ENCODE measurements around the gene SLC25A5.
A peak's percentile ranks its signal among the peaks of the same experiment; 100 is the strongest.
"Not testable (repeated sequence)": the region's sequence is repeated elsewhere in the genome, so short reads cannot be mapped to it uniquely, and the experiment has no call there.

SLC25A5 gene

DNA sequence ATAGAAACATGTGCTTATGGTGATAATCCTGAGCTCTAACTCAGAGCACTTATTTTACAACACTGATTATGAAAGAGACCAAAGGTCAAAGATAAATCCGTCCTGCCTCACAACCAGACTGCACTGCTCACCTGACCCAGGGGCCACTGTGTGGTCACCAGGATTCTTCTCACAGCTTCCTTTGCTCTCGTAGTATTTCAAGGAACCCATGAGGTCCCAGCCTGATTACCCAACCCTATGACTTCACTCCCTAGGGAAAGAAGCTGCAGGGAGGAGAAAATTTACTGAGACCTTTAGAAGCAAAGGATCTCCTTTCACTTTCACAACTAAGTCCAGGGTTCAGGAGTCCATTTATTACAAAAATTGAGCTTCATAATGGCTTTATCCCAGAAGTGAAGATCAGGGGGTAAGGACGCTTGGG lies 9.6 kb downstream of the SLC25A5 start:
- DNase-seq (ENCODE audit: low spot score), result peak; percentile 39

DNA sequence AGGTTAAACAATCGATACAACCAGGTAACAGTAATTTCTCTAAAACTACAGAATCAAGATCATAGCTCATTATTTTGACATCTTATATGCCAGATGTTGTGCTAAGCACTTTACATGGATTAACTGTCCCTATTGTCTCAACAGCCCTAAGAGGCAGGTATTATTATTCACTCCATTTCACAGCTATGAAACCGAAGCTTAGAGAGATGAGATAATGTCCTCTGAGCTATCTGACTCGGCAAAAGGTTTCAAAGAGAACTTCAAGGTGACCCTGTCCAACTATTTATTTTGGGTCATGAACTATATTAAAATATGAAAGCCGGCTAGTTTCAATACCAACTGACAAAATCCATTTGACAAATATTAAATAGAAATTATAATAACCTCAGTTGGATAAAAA lies 10.3 kb downstream of the SLC25A5 start:
- DNase-seq (ENCODE audit: low spot score), result no peak

DNA sequence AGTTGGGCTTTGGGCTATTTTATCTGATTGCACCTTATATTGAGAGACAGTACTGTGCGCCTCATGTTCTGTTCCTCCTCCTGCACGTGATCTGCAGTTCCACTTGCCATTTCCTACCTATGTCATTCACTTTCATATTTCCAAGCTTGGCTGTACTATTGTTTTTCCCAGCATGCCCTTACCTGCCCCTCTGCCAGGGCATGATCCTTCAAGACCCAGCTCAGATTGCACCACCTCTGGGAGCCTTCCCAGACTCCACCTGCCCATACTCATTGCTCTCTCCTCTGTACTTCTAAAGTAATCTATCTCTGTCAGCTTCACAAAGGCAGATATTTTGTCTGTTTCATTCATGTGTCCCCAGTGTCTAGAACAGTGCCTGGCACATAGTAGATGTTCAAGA lies 11.6 kb downstream of the SLC25A5 start:
- no peak for DNase-seq (ENCODE audit: low spot score)

DNA sequence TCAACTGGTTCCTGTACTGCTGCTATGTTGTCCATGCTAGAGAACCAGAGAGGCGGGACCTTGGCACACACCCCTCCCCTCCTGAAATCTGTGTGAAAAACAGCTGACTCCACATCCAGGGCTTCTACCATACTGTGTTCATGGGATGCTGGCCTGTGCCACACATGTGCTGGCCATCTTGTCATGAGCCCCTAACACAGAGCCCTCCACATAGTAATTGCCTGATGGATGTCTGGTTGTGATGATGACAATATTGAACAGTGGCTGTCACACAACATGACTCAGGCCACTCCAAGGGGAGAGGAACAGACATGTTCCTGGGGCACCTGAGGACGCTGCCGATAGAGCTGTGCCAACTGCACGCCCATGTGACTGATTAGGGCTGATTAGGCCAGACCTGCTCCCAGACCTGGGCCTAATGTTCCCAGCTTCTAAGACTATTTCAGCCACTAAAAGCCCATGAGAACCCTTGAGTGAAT lies 13.1 kb downstream of the SLC25A5 start:
- DNase-seq (ENCODE audit: low spot score), result no peak

DNA sequence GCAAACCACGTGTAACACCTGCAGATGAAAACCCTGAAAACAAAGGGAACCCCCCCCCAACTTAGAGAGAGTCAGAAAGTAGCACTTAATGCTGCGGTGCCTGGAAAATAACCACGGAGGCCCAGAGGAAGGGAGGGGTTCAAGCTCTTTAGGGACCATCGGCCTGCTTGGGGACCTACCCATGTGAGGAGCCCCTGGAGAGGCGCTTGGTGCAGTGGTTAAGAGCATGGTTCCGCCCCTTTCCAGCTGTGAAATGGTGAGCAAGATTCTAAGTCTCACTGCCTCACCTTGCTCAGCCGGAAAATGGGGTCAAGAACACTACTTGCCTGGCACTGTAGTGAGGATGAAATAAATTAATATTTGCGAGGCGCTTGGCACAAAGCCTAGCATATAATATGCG lies 13.8 kb downstream of the SLC25A5 start:
- DNase-seq (ENCODE audit: low spot score), result no peak

DNA sequence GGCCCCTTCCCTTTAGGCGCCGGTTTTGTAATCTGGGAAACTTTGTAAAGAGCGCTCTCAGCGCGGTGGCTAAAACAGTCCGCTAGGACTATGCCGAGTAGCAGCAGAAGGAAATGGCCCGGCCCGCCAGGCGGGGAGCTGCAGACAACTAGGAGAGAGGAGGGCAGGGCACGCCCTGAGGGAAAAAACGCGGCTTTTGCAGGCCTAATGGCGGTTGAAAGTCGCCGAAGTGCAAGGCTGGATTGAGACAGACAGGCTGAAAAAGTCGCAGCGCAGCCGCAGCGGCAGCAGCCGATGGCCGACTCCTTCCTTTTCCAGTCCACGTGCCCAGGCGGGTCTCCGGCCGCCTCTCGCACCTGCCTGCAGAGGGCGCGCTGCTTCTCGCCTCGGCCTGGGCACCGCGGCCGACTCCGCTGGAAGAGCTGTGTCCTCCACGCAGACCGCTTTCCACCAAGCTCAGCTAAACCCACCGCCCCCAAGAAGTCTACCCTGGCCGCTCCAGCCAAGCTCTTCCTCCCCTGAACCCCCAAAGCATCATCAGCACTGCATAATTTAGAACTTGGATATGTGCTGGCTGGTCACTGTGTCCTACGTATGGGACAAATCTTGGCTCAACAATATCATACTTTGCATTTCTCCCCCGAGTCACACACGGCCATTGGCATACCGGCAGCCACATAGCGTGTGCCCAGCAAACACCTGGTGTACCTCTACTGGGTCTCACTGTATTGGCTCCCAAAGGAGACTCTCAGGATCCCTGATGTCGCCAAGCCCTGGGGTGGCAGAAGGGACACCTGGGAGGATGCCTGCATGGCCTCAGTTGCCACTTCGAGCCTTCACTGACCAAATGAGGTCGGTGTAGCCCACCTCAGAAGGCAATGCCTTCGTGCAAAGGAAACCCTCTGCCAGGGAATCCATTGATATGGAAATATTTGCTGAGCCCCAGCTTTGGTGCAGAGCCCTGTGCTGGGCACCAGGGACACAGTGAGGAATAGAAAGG lies 14.5 kb downstream of the SLC25A5 start:
- peak; percentile 70 for DNase-seq (ENCODE audit: low spot score)

DNA sequence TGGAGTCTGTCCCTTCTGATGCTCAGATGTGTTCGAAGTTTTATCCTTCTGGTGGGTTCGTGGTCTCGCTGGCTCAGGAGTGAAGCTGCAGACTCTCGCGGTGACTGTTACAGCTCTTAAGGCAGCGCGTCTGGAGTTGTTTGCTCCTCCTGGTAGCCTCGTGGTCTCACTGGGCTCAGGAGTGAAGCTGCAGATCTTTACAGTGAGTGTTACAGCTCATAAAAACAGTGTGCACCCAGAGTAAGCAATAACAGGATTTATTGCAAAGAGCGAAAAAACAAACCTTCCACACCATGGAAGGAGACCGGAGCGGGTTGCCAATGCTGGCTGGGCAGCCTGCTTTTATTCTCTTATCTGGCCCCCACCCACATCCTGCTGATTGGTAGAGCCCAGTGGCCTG lies 18.5 kb downstream of the SLC25A5 start:
- DNase-seq (ENCODE audit: low spot score), result no peak

DNA sequence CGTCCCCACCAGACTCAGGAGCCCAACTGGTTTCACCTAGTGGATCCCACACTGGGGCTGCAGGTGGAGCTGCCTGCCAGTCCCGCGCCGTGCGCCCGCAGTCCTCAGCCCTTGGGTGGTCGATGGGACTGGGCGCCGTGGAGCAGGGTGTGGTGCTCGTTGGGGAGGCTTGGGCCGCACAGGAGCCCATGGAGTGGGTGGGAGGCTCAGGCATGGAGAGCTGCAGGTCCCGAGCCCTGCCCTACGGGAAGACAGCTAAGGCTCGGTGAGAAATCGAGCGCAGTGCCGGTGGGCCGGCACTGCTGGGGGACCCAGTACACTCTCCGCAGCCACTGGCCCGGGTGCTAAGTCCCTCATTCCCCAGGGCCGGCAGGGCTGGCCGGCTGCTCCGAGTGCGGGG lies 19.5 kb downstream of the SLC25A5 start:
- not testable (repeated sequence) for DNase-seq (ENCODE audit: low spot score)

DNA sequence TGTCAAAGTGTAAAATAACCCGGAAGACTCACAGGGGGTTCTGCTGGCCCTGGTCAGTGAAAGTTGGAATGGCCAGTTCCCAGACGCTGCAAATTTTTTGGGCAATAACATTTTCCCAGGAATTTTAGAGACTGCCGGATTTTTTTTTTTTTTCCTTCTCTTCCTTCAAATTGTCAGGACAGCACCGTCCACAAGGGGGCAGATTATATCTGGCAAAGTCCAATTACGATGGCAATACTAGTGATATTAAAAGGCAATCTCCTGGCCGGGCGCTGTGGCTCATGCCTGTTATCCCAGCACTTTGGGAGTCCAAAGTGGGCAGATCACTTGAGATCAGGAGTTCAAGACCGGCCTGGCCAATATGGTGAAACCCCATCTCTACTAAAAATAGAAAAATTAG lies 20.5 kb downstream of the SLC25A5 start:
- peak; percentile 60 for DNase-seq (ENCODE audit: low spot score)

DNA sequence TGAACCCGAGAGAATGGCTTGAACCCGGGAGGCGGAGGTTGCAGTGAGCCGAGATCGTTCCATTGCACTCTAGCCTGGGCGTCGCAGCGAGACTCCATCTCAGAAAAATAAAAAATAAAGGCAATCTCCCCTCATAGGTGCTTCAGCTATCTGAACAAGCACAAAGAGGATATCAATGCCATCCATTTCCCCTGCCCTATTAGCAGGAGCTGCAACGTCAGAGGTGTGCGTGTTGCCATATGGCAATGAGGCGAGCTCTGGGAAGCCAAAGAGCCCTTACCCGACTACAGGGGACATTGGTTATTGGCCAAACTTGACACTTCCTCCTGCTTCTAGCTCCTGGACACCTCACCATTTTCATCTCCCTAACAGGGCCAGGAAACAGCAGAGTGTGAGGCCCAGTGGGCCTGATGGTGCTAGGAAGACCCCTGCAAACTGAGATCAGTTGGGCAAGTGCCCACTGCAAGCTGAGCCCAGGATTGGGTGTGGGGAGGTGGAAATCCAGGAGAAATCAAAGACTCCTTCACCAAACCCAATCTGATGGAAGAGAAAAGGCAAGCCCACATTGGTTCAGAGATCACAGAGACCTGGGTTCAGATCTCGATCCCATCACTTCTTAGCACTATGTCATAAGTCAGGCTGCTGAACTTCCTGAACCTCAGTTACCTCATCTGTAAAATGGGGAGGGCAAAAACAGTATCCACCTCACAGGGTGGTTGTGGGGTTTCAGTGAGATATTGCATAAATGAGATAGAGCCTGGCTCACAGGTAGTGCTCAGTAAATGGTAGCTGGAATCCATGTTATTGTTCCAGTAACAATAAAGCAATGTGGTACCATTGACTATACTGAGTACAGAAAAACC lies 21.2 kb downstream of the SLC25A5 start:
- DNase-seq (ENCODE audit: low spot score), result no peak

DNA sequence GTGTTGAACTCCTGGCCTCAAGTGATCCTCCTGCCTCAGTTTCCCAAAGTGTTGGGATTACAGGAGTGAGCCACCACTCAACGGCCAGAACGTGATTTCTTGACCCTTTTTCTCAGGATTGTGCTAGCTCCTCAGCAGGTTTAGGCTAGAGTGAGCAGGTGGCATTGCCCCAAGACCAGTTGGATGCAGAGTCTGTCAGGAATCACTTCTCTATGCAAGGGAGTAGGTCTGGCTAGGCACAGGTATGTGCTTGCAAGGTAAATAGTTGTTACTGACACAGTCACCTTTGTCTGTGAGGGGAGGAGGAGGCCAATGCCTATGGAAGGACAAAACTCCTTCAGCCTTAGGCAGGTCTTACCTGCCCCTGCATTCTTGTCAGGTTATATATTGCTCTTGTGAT lies 24.2 kb downstream of the SLC25A5 start:
- no peak for DNase-seq (ENCODE audit: low spot score)

DNA sequence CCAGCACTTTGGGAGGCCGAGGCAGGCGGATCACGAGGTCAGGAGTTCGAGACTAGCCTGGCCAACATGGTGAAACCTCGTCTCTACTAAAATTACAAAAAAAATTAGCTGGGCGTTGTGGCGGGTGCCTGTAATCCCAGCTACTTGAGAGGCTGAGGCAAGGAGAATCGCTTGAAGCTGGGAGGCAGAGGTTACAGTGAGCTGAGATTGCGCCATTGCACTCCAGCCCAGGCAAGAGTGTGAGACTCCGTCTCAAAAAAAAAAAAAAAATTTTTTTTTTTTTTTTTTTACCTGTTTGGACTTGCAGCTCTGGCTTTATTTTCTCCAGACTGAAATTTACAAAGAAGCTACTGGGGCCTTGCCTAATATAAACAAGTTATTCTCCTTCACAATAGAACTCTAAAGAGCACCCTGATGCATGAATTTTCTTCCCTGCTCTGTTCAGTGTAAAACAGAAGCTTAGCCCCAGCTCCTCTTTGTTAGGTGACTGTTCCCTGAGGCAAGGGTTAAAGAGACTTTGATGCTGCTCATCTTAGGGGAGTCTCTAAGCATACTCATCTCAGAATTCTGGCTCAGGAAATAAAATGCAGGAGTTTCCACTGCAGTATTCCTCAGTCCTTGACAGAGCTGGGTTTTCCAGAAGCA lies 25.7 kb downstream of the SLC25A5 start:
- DNase-seq (ENCODE audit: low spot score), result not testable (repeated sequence)

DNA sequence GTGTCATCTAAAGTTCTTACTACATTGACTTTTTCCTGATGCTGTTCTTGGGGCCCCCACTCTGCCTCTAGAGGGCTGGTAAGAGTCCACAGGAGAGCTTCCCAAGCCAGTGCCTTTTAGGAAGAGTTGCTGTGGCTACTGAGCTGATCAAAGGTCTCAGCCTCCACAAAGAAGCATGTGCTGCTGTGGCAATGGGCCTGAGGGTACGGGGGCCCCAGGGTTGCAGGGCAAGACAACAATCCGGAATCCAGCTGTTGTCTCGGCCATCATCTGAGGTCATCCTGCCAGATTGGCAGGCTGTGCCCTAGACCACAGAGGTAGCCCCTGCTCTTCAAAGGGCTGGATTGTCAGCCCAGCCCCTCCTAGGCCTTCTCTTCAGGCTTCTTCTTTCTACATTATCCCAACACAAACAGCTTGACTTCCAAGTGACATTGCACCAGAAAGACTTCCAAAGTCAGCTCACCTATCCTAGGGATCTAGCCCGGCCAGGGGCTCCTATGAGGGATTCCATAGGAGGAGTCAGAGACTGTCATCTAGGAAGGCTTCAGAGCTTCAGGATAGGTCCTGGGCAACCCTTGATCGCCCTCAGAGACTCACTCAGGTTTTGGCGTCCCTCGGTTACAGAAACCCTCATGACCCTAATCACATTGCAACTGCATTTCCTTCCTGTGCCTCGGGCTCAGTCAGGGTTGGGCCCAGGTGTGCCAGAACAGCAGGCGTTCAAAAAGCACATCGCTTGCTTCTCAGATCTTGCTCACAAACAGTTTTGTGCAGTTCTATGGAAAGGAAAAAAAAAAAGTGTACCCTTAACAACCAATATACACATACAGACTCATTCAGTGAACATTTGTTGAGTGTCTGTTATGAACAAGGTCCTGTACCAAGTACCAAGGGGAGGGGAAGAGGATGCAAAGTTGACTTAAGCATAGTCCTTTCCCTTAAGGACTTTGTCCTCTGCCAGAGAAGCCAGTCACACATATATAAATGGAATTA lies 27.8 kb downstream of the SLC25A5 start:
- DNase-seq (ENCODE audit: low spot score), result no peak

DNA sequence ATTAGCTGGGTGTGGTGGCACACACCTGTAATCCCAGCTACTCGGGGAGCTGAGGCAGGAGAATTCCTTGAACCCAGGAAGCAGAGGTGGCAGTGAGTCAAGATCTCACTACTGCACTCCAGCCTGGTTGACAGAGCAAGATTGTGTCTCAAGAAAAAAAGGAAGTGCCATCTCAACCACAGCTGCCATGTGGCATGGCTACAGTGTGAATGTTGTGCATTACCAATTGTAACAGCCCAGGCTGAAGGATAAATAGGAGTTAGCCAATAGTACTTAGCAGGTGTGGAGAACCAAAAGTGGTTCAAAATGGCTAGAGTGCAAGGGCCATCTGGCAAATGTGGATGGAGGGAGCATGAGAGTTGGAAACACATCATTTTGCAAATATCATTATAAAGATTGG lies 28.9 kb downstream of the SLC25A5 start:
- no peak for DNase-seq (ENCODE audit: low spot score)

DNA sequence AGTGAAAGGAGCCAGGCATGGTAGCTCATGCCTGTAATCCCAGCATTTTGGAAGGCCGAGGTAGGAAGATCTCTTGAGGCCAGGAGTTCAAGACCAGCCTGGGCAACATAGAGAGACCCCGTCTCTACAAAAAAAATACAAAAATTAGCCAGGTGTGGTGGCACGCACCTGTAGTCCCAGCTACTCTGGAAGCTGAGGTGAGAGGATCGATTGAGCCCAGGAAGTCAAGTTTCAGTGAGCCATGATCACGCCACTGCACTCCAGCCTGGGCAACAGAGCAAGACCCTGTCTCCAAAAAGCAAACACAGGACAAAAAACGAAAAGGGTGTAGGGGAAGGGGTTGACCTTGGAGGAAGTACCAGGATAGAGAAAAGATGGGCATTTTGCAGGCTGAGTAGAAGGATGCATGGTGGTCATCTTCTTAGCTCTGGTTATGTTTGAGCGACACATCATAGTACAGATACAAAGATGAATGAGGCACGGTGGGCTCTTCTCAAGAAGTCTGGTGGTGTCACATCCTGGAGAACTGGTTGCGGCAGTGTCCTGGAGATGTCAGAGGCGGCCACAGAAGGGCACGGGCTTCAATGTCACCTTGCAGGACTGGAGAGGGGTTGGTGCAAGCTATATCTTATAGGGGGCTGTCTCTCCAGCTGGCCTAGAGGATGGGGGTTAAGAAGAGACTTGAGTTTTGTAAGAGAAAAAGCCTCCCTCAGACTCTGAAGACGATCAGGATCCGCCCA lies 32.0 kb downstream of the SLC25A5 start:
- no peak for DNase-seq (ENCODE audit: low spot score)

DNA sequence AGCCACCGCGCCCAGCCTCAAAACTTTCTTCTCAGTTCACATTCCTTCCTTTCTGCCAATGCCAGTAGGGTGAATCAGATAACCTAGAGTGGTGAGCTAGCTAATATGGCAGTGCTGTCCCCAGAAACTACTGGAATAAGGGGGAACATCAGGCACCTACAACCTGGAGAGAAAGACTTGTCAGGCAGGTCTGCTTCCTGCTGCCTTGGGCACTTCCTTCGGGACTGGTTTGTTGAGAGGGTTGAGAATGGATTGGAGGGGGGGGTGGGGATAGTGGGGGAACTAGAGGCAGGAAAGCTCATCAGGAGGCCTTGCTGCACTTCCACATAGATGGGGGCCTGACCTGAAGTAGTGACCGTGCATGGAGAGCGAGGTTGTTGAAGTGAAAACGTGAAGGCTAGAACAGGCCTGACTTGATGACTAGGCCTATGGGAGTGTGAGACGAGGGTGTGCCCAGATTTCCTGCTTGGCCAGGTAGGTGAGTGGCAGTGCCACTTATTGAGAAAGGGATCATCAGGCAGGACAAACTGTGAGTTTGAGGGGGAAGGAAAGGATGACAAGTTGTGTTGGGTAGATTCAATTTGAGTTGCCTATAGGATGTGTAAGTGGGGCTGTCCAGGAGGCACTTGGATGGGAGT lies 33.4 kb downstream of the SLC25A5 start:
- no peak for DNase-seq (ENCODE audit: low spot score)

DNA sequence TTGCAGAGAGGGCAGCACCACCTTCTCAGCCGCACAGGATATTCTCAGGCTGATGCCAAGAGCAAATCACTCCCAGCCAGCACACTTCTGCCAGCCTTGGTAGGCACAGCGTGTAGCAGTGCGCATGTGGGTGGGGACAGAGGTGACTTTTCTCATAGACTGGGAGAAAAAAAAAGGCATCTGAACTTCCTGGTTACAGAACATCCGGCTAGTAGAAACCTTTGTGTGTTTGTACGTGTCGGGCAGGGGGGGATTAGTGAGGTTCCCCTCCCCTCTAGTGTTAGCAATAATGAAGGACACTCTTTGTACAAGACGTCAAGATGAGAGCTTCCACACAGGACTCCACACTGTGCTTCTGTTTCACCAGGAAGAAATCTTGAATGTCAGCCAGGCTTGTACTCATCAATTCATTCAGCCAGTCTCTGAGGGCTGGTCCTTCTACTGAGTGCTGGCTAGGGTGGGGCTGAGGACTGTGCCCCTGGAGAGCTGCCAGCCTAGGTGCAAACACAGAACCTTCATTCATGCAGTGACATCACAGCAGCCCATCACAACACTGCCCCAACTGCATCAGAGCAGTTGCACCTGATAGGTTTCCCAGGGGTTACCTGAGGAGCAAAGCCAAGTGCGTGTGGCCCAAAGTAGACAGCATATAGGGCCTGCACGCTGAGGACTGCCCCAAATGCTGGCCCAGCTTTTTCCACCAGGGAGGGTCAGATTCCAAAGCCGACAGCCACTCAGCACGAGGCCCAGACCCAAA lies 34.7 kb downstream of the SLC25A5 start:
- DNase-seq (ENCODE audit: low spot score), result peak; percentile 82

DNA sequence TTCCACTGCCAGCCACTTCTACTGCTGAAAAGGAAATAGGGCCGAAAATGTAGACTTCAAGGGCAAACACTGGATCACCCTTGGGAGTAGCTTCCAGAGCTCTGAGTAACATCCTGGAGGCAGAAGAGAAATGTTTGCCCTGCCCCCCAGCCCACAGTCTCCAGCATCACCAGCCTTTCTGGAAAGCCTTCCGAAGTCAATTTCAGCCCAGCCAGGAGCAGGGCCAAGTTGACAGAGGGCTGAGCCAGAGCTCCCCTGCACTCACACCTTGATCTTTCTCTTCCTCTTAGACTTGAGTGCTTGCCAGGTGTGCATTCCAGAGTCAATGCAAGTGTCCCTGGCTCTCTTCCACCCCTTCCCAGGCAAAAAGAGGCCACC lies 35.2 kb downstream of the SLC25A5 start:
- peak; percentile 68 for DNase-seq (ENCODE audit: low spot score)

DNA sequence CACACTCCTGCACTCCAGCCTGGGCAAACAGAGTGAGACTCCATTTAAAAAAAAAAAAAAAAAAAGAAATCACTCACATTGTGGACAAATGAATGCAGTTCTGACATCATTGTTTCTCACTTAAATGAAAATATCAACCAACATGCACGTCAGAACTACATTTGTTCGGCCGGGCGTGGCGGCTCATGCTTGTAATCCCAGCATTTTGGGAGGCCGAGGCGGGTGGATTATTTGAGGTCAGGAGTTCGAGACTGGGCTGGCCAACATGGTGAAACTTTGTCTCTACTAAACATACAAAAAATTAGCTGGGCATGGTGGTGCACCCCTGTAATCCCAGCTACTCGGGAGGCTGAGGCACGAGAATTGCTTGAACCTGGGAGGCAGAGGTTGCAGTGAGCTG lies 36.9 kb downstream of the SLC25A5 start:
- DNase-seq (ENCODE audit: low spot score), result not testable (repeated sequence)

All from SW480 (cell line).